HepG2 (cell line): Measurements from ENCODE around the gene SMIM22. TPM values are rescaled to one million over a fixed set of nuclear protein-coding genes. Genes with fewer than 3 reads are reported as not detected.

Experiments used
- DZIP1 ChIP-seq: sonication (generic); formaldehyde crosslinking; IDR thresholded peaks from 2 replicates; pipeline ENCODE4 v1.5.0; 2020; ENCODE audit warnings: mild to moderate bottlenecking, missing genetic modification reagents
- GMEB2 ChIP-seq: IDR thresholded peaks from 2 replicates; pipeline ENCODE4 v1.6.1; 2016; ENCODE audit warnings: missing biosample characterization, missing genetic modification reagents, low read depth
- KLF13 ChIP-seq: sonication (generic); formaldehyde crosslinking; IDR thresholded peaks from 2 replicates; pipeline ENCODE4 v1.4.0; 2020; ENCODE audit warnings: mild to moderate bottlenecking, missing genetic modification reagents
- LRRFIP1 ChIP-seq: sonication (generic); formaldehyde crosslinking; conservative IDR thresholded peaks from 2 replicates; pipeline ENCODE4 v1.4.0; 2020; ENCODE audit warnings: missing genetic modification reagents
- MAX ChIP-seq: IDR thresholded peaks from 2 replicates; pipeline ENCODE4 v1.6.1; 2012; ENCODE audit warnings: inconsistent platforms
- MBNL3 ChIP-seq: fragments of 250-450 bp; sonication (Bioruptor Pico); conservative IDR thresholded peaks from 2 replicates; pipeline ENCODE4 v1.8.0; 2022; ENCODE audit warnings: mild to moderate bottlenecking, inconsistent platforms
- PHF21A ChIP-seq: sonication (generic); formaldehyde crosslinking; IDR thresholded peaks from 2 replicates; pipeline ENCODE4 v1.5.0; 2020; ENCODE audit warnings: mild to moderate bottlenecking, missing genetic modification reagents
- POGZ ChIP-seq: sonication (generic); formaldehyde crosslinking; IDR thresholded peaks from 2 replicates; pipeline ENCODE4 v1.4.0; 2020; ENCODE audit warnings: mild to moderate bottlenecking, missing genetic modification reagents
- RFX5 ChIP-seq: IDR thresholded peaks from 2 replicates; pipeline ENCODE4 v1.6.1; 2011; ENCODE audit warnings: low read depth, low read length, improper control_type of control experiment
- RXRA ChIP-seq: sonication (generic); formaldehyde crosslinking; IDR thresholded peaks from 2 replicates; pipeline ENCODE4 v1.5.1; 2020; ENCODE audit warnings: missing genetic modification reagents
- SIX1 ChIP-seq: sonication (generic); formaldehyde crosslinking; IDR thresholded peaks from 2 replicates; pipeline ENCODE4 v1.4.0; 2020; ENCODE audit warnings: missing genetic modification reagents, borderline replicate concordance
- SRF ChIP-seq: IDR thresholded peaks from 2 replicates; pipeline ENCODE4 v1.6.1; 2011; ENCODE audit warnings: mild to moderate bottlenecking, low read depth, low read length, moderate library complexity
- SRSF4 ChIP-seq: fragments of 200-400 bp; formaldehyde crosslinking; IDR thresholded peaks from one replicate; pipeline ENCODE4 v1.6.1; 2018; ENCODE audit warnings: mild to moderate bottlenecking, low read depth, low read length, moderate library complexity; ENCODE audit not compliant: poor library complexity, severe bottlenecking
- ZEB1 ChIP-seq: IDR thresholded peaks from 2 replicates; pipeline ENCODE4 v1.6.1; 2012; ENCODE audit warnings: mild to moderate bottlenecking, low read depth, inconsistent platforms; ENCODE audit not compliant: insufficient replicate concordance
- ZFP90 ChIP-seq: sonication (generic); formaldehyde crosslinking; IDR thresholded peaks from 2 replicates; pipeline ENCODE4 v1.8.0; 2022; ENCODE audit warnings: missing genetic modification reagents, mild to moderate bottlenecking, inconsistent platforms, borderline replicate concordance
- ZMAT3 ChIP-seq: sonication (generic); formaldehyde crosslinking; conservative IDR thresholded peaks from 2 replicates; pipeline ENCODE4 v1.7.0; 2021; ENCODE audit warnings: missing genetic modification reagents
- ZNF570 ChIP-seq: sonication (generic); formaldehyde crosslinking; IDR thresholded peaks from 2 replicates; pipeline ENCODE4 v1.4.0; 2020; ENCODE audit warnings: mild to moderate bottlenecking, missing genetic modification reagents, borderline replicate concordance
- ZNF746 ChIP-seq: sonication (generic); formaldehyde crosslinking; IDR thresholded peaks from 2 replicates; pipeline ENCODE4 v1.8.0; 2022; ENCODE audit warnings: mild to moderate bottlenecking, missing genetic modification reagents
- ZNF780A ChIP-seq: sonication (generic); formaldehyde crosslinking; IDR thresholded peaks from 2 replicates; pipeline ENCODE4 v1.8.0; 2022; ENCODE audit warnings: mild to moderate bottlenecking, missing genetic modification reagents, moderate library complexity
- ZNF891 ChIP-seq: sonication (generic); formaldehyde crosslinking; IDR thresholded peaks from 2 replicates; pipeline ENCODE4 v1.5.0; 2020; ENCODE audit warnings: mild to moderate bottlenecking, missing genetic modification reagents
- ZZZ3 ChIP-seq: sonication (generic); formaldehyde crosslinking; IDR thresholded peaks from 2 replicates; pipeline ENCODE4 v1.4.0; 2020; ENCODE audit warnings: missing genetic modification reagents, mild to moderate bottlenecking, borderline replicate concordance
- polyA plus RNA-seq, 8 experiments: library from polyadenylated mRNA; depleted of rRNA in 3 of 8; stranded (reverse) in 7 of 8; unstranded in 1 of 8; fragments of >200 nt; fragmentation: Illumina TruSeq in 4 of 8; extraction: Trizol in 4 of 8; gene quantifications; 2 replicates each; pipeline versions ENCODE4 v1.2.1 to v1.2.3, GENCODE V29; 2011 to 2016; ENCODE audit warnings: low read depth in 4 of 8, missing spikeins in 1 of 8, mixed read lengths in 1 of 8; ENCODE audit not compliant: insufficient read depth in 1 of 8
- total RNA-seq, 5 experiments: library from RNA; depleted of rRNA; stranded (reverse); fragments of >200 nt; fragmentation: Illumina TruSeq; extraction: Trizol; gene quantifications; 2 replicates each; pipeline ENCODE4 v1.2.3, GENCODE V29; 2016; ENCODE audit warnings: low read depth in 1 of 5

SMIM22 gene
- total and polyA plus RNA-seq, 2 of the 13 experiments (the other 11 are each of a cell fraction or from before 2014, with no cell fraction given): not detected

- no peak for TF ChIP-seq ZNF780A
- TF ChIP-seq RFX5: no peak
- peak; percentile 60 for TF ChIP-seq POGZ (CRISPR knock-in tag)
- no peak for TF ChIP-seq LRRFIP1 (CRISPR knock-in tag)
- TF ChIP-seq SRSF4: no peak
- no peak for TF ChIP-seq KLF13 (CRISPR knock-in tag)
- TF ChIP-seq ZMAT3: no peak; the same call in 1 of the 2 replicates
- TF ChIP-seq ZNF891 (CRISPR knock-in tag): peak; percentile 46; the same call in 1 of the 2 replicates
- TF ChIP-seq ZFP90 (CRISPR knock-in tag): 0 out of 2 replicates have a peak, but pooled peaks have one; percentile 66
- TF ChIP-seq ZNF570 (CRISPR knock-in tag): no peak
- peak; percentile 58; the same call in 1 of the 2 replicates for TF ChIP-seq GMEB2 (CRISPR knock-in tag)
- no peak for TF ChIP-seq ZNF746 (CRISPR knock-in tag)
- TF ChIP-seq ZEB1: no peak
- 0 out of 2 replicates have a peak, but pooled peaks have one; percentile 24 for TF ChIP-seq RXRA (CRISPR knock-in tag)
- TF ChIP-seq MAX: peak; percentile 13; the same call in 1 of the 2 replicates
- TF ChIP-seq ZZZ3 (CRISPR knock-in tag): peak; percentile 53; the same call in 1 of the 2 replicates
- no peak for TF ChIP-seq DZIP1 (CRISPR knock-in tag)
- no peak for TF ChIP-seq SIX1
- TF ChIP-seq PHF21A (CRISPR knock-in tag): peak; percentile 76; the same call in 1 of the 2 replicates
- TF ChIP-seq MBNL3 (CRISPR knock-in tag): no peak
- TF ChIP-seq SRF: peak; percentile 75; the same call in 1 of the 2 replicates
Observed at GRCh38 chr16:4768549-4769305, 26.4 kb upstream of the SMIM22 start (continued).
